Heart left ventricle (tissue), 16 donors: ENCODE measurements around the gene SIL1. TPM values are rescaled to one million over a fixed set of nuclear protein-coding genes. Genes with fewer than 3 reads are reported as not detected.
A peak's percentile ranks its signal among the peaks of the same experiment; 100 is the strongest.

Experiments used
- ATAC-seq, 4 donors: fragments of 200-7000 bp; cut with Tn5 transposase; one replicate each; pipeline ENCODE4 v1.9.1; 2020 to 2022; ENCODE audit warnings: moderate library complexity in 4 of 4, mild to moderate bottlenecking in 3 of 4, moderate number of reproducible peaks in 1 of 4
- DNase-seq, 5 donors: peaks; one replicate each; pipeline ENCODE4 v3.0.0-alpha.2; 2020
- H3K27ac ChIP-seq, 12 donors: fragments of 200-600 bp; sonication (generic) in 4 of 12; one replicate each; pipeline versions ENCODE4 v1.5.0 to v1.8.0; 2016 to 2022; ENCODE audit warnings: mild to moderate bottlenecking in 2 of 12
- H3K27me3 ChIP-seq, 9 donors: fragments of 200-600 bp; sonication (generic) in 2 of 9; one replicate each; pipeline versions ENCODE4 v1.5.1 to v1.8.0; 2016 to 2022; ENCODE audit warnings: mild to moderate bottlenecking in 3 of 9
- H3K36me3 ChIP-seq, 9 donors: fragments of 200-600 bp; sonication (generic) in 2 of 9; one replicate each; pipeline versions ENCODE4 v1.5.0 to v1.8.0; 2018 to 2022; ENCODE audit warnings: mild to moderate bottlenecking in 2 of 9
- H3K4me1 ChIP-seq, 12 donors: fragments of 200-600 bp; sonication (generic) in 4 of 12; one replicate each; pipeline versions ENCODE4 v1.5.0 to v1.8.0; 2016 to 2022; ENCODE audit warnings: mild to moderate bottlenecking in 3 of 12
- H3K4me3 ChIP-seq, 12 donors: fragments of 200-600 bp; sonication (generic) in 4 of 12; one replicate each; pipeline versions ENCODE4 v1.5.0 to v1.8.0; 2017 to 2022; ENCODE audit warnings: mild to moderate bottlenecking in 9 of 12, moderate library complexity in 4 of 12
- H3K9me3 ChIP-seq, 12 donors: fragments of 200-600 bp; sonication (generic) in 4 of 12; one replicate each; pipeline versions ENCODE4 v1.5.0 to v1.8.0; 2016 to 2022; ENCODE audit warnings: mild to moderate bottlenecking in 1 of 12
- CTCF ChIP-seq, 12 donors: fragments of 200-600 bp; sonication (generic) in 4 of 12; IDR thresholded peaks; one replicate each; pipeline versions ENCODE4 v1.5.0 to v1.8.0; 2018 to 2022; ENCODE audit warnings: antibody characterized with exemption in 12 of 12, mild to moderate bottlenecking in 5 of 12
- POLR2A ChIP-seq, 2 donors: fragments of 450-650 bp; IDR thresholded peaks; one replicate each; pipeline ENCODE4 v1.6.1; 2017; ENCODE audit warnings: antibody characterized with exemption in 2 of 2, mild to moderate bottlenecking in 2 of 2, moderate library complexity in 2 of 2
- WGBS, 4 donors: extraction: QIAGEN DNeasy Blood & Tissue Kit in 2 of 4; methylation state at CpG; one replicate each; pipeline versions ENCODE4 v1.1.5 to v1.1.7; 2013 to 2018; 5-methylcytosine and 5-hydroxymethylcytosine counted together
- intact Hi-C, 10 donors: fragments of 100-400 bp; cut with DNase I; formaldehyde crosslinking; loops; one replicate each; pipeline versions ENCODE4 v1.11.1 to v1.14.2; 2022
- polyA plus RNA-seq, 2 donors: library from polyadenylated mRNA; stranded (reverse); fragments of 200-250 nt; gene quantifications; one replicate each; pipeline ENCODE4 v1.2.3, GENCODE V29; 2013
- total RNA-seq, 9 donors: library from RNA; depleted of rRNA in 2 of 9; stranded (reverse); fragments of >200 nt in 2 of 9; fragmentation: NEBNext Ultra II Directional in 3 of 9; extraction: Animal tissue kit (Norgen Biotek cat#: 25700) in 3 of 9; gene quantifications; one replicate each; pipeline versions ENCODE4 v1.1.0 to v1.2.4, GENCODE V29; 2016 to 2023
- donor health status: ischemic (EF 13 %, LVEDD 7.1; RV severe dilation, severe dysfunction).
- donor health status: healthy with polysubstance abuse.
- donor health status: DM: no; HTN: yes; CAD: no.
- donor health status: DM: no; HTN: no; CAD: no.
- donor health status: ischemic (EF 25% LVEDD 6.9; RV normal size, moderate dysfunction).
- donor health status: ischemic (EF 25% LVEDD 5.7; RV mildly dilated, moderate dysfunction).
- donor health status: healthy.
- donor health status: DM: yes; HTN: yes; CAD: no.
- donor health status: ischemic (EF 35%, LVEDD 5.7; RV mildly dilated, moderate dysfunction).
- donor health status: nonischemic (EF 11% LVEDD 7.7; RV severe dilation, severe dysfunction).
- donor health status: DM: yes; HTN: yes; CAD: no.
- donor health status: PGD.
- donor health status: ischemic (EF 29% LVEDD 5.4; RV normal size, mild dysfunction).
- donor health status: nonischemic (EF 23%, LVEDD 6.1; RV moderate dilation, normal function).

Gene SIL1
- total and polyA plus RNA-seq, 11 donors: 33.8 to 341 (median 40.2) TPM

- H3K36me3 ChIP-seq: peaks cover 0 to 65% (median 42%) of the 10 kb centered on the region in 9 donors
- no peak for TF ChIP-seq POLR2A (IDR thresholded peaks at IDR 0.05)
- no peak for TF ChIP-seq CTCF (IDR thresholded peaks at IDR 0.05)
- H3K4me1 ChIP-seq: peaks cover 0 to 49% (median 13%) of the 10 kb centered on the region in 12 donors
- 96 to 98% (median 97%) methylated on average over 2 of the region's 2 CpGs for WGBS, 4 donors
- DNase-seq (no peak), ATAC-seq (no peak)
- H3K27me3 ChIP-seq: no peaks in the 10 kb centered on the region
- no peaks in the 10 kb centered on the region for H3K9me3 ChIP-seq
- intact Hi-C loops: no loop called here
- H3K27ac ChIP-seq: no peak overlapping the region
- no peak overlapping the region for H3K4me3 ChIP-seq
Measured at GRCh38 chr5:138909734-138910133, 288.4 kb downstream of the SIL1 start.

DNA sequence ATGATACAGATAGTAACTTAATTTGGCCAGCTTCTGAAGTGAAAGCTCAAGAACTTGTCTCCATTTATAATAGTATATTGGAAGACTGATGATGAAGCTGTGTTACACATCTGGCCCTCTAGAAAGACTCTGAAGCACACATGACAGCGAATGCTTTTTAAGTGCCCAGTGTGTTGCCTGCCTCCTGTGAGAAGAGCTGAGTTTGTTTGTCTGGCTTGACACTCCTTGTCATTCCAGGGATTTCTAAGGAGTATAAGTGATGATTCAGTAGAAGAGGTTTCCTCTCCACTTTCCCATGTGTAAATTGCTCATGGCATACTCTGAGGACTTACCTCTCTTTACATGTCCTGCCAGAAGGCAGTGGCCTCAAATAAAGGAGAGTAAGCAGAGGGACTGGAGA is 292.6 kb downstream of the SIL1 start:
- Histone ChIP-seq H3K36me3 (peaks cover 0 to 76% (median 64%) of the 10 kb centered on the region in 9 donors), H3K4me1 (peaks cover 0 to 47% (median 16%) of the 10 kb centered on the region in 12 donors), H3K27ac (no peak overlapping the region), H3K4me3 (no peak overlapping the region), H3K9me3 (no peaks in the 10 kb centered on the region), H3K27me3 (no peaks in the 10 kb centered on the region)
- DNase-seq: no peak
- 97 to 100% (median 99%) methylated on average over 1 of the region's 1 CpG for WGBS, 4 donors
- ATAC-seq: no peak
- no peak for TF ChIP-seq POLR2A (IDR thresholded peaks at IDR 0.05)
- TF ChIP-seq CTCF (IDR thresholded peaks at IDR 0.05): no peak
- intact Hi-C loops: no loop called here

DNA sequence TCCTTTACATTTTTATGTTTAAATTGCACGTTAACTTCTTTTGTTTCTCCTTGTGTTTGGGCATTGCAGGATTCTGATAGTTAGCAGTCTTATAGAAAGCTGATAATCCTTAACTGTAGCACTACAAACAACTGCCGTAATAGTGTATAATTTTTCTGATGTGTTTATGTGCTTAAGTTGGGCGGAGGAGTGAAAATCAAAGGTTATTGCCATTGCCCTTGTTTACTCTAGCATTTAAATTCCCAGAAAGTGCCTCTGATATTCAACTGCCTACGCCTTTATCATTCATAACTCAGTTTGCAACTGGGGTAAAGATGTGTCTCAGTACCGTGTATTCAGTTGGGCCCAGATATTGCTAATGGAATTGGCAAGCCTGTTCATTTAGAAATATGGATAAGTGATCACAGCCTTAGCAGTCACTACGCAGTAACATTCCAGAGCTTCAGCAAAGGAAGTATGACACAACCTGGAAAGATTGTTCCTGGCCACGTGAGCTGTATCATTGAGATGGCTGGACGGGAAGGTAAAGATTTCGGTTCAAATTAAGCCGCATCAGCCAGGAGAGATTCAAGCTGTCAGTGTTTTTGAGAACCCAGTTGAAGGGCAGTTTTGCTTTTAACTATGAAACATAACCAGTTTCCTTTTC is 294.9 kb downstream of the SIL1 start:
- intact Hi-C loops: no loop called here

More for the DNA sequence above, 294.9 kb downstream of the SIL1 start:
- Histone ChIP-seq H3K27ac (peak overlapping the region; percentile 23 to 70 (median 50)), H3K4me3 (no peak overlapping the region), H3K4me1 (peaks cover 0 to 46% (median 22%) of the 10 kb centered on the region in 12 donors), H3K9me3 (no peaks in the 10 kb centered on the region), H3K36me3 (peaks cover 0 to 72% (median 51%) of the 10 kb centered on the region in 9 donors), H3K27me3 (no peaks in the 10 kb centered on the region)
- 46 to 55% (median 49%) methylated on average over 10 of the region's 10 CpGs for WGBS, 4 donors
- DNase-seq (no peak), ATAC-seq (peak in 3 of 4 donors; percentile 70 to 74 (median 71))
- TF ChIP-seq POLR2A (IDR thresholded peaks at IDR 0.05) (no peak), CTCF (IDR thresholded peaks at IDR 0.05) (no peak)
